HUES64 (cell line): ENCODE results near the gene SCN3A.

Source experiments
- H3K27ac ChIP-seq: 2 replicates; pipeline ENCODE4 v1.7.0; 2013; ENCODE audit warnings: low read depth, low read length, inconsistent platforms
- H3K27me3 ChIP-seq: 2 replicates; pipeline ENCODE4 v1.6.1; 2013; ENCODE audit warnings: mild to moderate bottlenecking, low read length; ENCODE audit not compliant: insufficient read depth
- H3K36me3 ChIP-seq: 2 replicates; pipeline ENCODE4 v1.6.1; 2013; ENCODE audit warnings: mild to moderate bottlenecking, low read length; ENCODE audit not compliant: insufficient read depth
- H3K4me1 ChIP-seq: 2 replicates; pipeline ENCODE4 v1.6.1; 2013; ENCODE audit warnings: mild to moderate bottlenecking, low read length, moderate library complexity; ENCODE audit not compliant: insufficient read depth
- H3K4me3 ChIP-seq: 2 replicates; pipeline ENCODE4 v1.5.1; 2013; ENCODE audit warnings: mild to moderate bottlenecking, low read length, moderate library complexity
- H3K9ac ChIP-seq: 2 replicates; pipeline ENCODE4 v1.6.1; 2013; ENCODE audit warnings: mild to moderate bottlenecking, low read depth, low read length
- H3K9me3 ChIP-seq: 2 replicates; pipeline ENCODE4 v1.6.1; 2013; ENCODE audit warnings: low read depth, low read length; ENCODE audit not compliant: insufficient read depth
- WGBS: fragments of 150-250, 120-280 bp; methylation state at CpG from one replicate; pipeline ENCODE4 v1.1.7; 2013; ENCODE audit warnings: missing lambda C conversion rate; 5-methylcytosine and 5-hydroxymethylcytosine counted together

Gene SCN3A

GRCh38 chr2:165070076-165070475 is 133.8 kb downstream of the SCN3A start:
- 62% methylated on average over 9 of the region's 9 CpGs for WGBS
- no peak overlapping the region; the same call in 1 of the 2 replicates for H3K27ac ChIP-seq

GRCh38 chr2:165069151-165069550 is 134.7 kb downstream of the SCN3A start:
- H3K9me3 ChIP-seq: peaks cover 8% of the 10 kb centered on the region
- H3K27me3 ChIP-seq: no peaks in the 10 kb centered on the region
- H3K9ac ChIP-seq: no peak overlapping the region
- 0 out of 2 replicates have a peak overlapping the region, but pooled peaks have one; percentile 29 for H3K27ac ChIP-seq
- H3K36me3 ChIP-seq: no peaks in the 10 kb centered on the region
- 83% methylated on average over 1 of the region's 1 CpG for WGBS
- H3K4me3 ChIP-seq: no peak overlapping the region
- H3K4me1 ChIP-seq: peaks cover 34% of the 10 kb centered on the region

More at GRCh38 chr2:165070076-165070475, 133.8 kb downstream of the SCN3A start:
- no peak overlapping the region for H3K4me3 ChIP-seq
- H3K4me1 ChIP-seq: peaks cover 34% of the 10 kb centered on the region
- H3K9ac ChIP-seq: peak overlapping the region; percentile 55
- peaks cover 18% of the 10 kb centered on the region for H3K9me3 ChIP-seq
- no peaks in the 10 kb centered on the region for H3K27me3 ChIP-seq
- no peaks in the 10 kb centered on the region for H3K36me3 ChIP-seq

GRCh38 chr2:165068487-165068757 is 135.4 kb downstream of the SCN3A start:
- Histone ChIP-seq H3K9me3 (peaks cover 2% of the 10 kb centered on the region; the same call in 1 of the 2 replicates), H3K27me3 (no peaks in the 10 kb centered on the region), H3K27ac (peak overlapping the region; percentile 50), H3K9ac (peak overlapping the region; percentile 62; the same call in 1 of the 2 replicates), H3K4me3 (peak overlapping the region; percentile 46), H3K4me1 (peaks cover 34% of the 10 kb centered on the region), H3K36me3 (no peaks in the 10 kb centered on the region)

- Histone ChIP-seq H3K27me3 (no peaks in the 10 kb centered on the region), H3K27ac (peak overlapping the region; percentile 50), H3K36me3 (no peaks in the 10 kb centered on the region), H3K9me3 (no peaks in the 10 kb centered on the region), H3K4me1 (peaks cover 34% of the 10 kb centered on the region), H3K9ac (peak overlapping the region; percentile 62; the same call in 1 of the 2 replicates), H3K4me3 (peak overlapping the region; percentile 46)
- 7% methylated on average over 9 of the region's 12 CpGs for WGBS
These were observed 136.0 kb downstream of the SCN3A start for GRCh38 chr2:165067643-165068486.

- 95% methylated on average over 3 of the region's 3 CpGs for WGBS
These were observed 139.1 kb downstream of the SCN3A start for GRCh38 chr2:165064743-165065142.

GRCh38 chr2:165060411-165060810 is 143.4 kb downstream of the SCN3A start:
- Histone ChIP-seq H3K4me1 (no peaks in the 10 kb centered on the region), H3K36me3 (no peaks in the 10 kb centered on the region), H3K4me3 (no peak overlapping the region), H3K27me3 (no peaks in the 10 kb centered on the region), H3K27ac (no peak overlapping the region), H3K9me3 (no peaks in the 10 kb centered on the region), H3K9ac (no peak overlapping the region)
- WGBS: 100% methylated on average over 2 of the region's 2 CpGs

More at GRCh38 chr2:165064743-165065142, 139.1 kb downstream of the SCN3A start:
- H3K36me3 ChIP-seq: no peaks in the 10 kb centered on the region
- no peak overlapping the region for H3K4me3 ChIP-seq
- H3K9me3 ChIP-seq: no peaks in the 10 kb centered on the region
- H3K27ac ChIP-seq: no peak overlapping the region
- H3K4me1 ChIP-seq: peaks cover 27% of the 10 kb centered on the region
- no peak overlapping the region for H3K9ac ChIP-seq
- no peaks in the 10 kb centered on the region for H3K27me3 ChIP-seq

- H3K4me1 ChIP-seq: no peaks in the 10 kb centered on the region
These were observed 145.2 kb downstream of the SCN3A start for GRCh38 chr2:165058476-165059265.

GRCh38 chr2:165057931-165058330 is 145.9 kb downstream of the SCN3A start:
- H3K27ac ChIP-seq: no peak overlapping the region
- no peaks in the 10 kb centered on the region for H3K9me3 ChIP-seq
- WGBS: 84% methylated on average over 2 of the region's 3 CpGs
- H3K4me3 ChIP-seq: no peak overlapping the region
- H3K4me1 ChIP-seq: no peaks in the 10 kb centered on the region
- H3K36me3 ChIP-seq: no peaks in the 10 kb centered on the region
- no peak overlapping the region for H3K9ac ChIP-seq
- H3K27me3 ChIP-seq: no peaks in the 10 kb centered on the region

More at GRCh38 chr2:165058476-165059265, 145.2 kb downstream of the SCN3A start:
- H3K27me3 ChIP-seq: no peaks in the 10 kb centered on the region
- no peaks in the 10 kb centered on the region for H3K9me3 ChIP-seq
- H3K4me3 ChIP-seq: no peak overlapping the region
- H3K36me3 ChIP-seq: no peaks in the 10 kb centered on the region
- H3K27ac ChIP-seq: no peak overlapping the region
- H3K9ac ChIP-seq: no peak overlapping the region
- WGBS: 90% methylated on average over 2 of the region's 2 CpGs

GRCh38 chr2:165057308-165057707 is 146.5 kb downstream of the SCN3A start:
- 95% methylated on average over 1 of the region's 1 CpG for WGBS
- H3K36me3 ChIP-seq: no peaks in the 10 kb centered on the region
- no peak overlapping the region for H3K27ac ChIP-seq
- H3K9me3 ChIP-seq: no peaks in the 10 kb centered on the region
- no peak overlapping the region for H3K9ac ChIP-seq
- H3K4me1 ChIP-seq: no peaks in the 10 kb centered on the region
- no peaks in the 10 kb centered on the region for H3K27me3 ChIP-seq
- H3K4me3 ChIP-seq: no peak overlapping the region

- 93% methylated on average over 2 of the region's 2 CpGs for WGBS
- no peaks in the 10 kb centered on the region for H3K4me1 ChIP-seq
- H3K4me3 ChIP-seq: no peak overlapping the region
- H3K27me3 ChIP-seq: no peaks in the 10 kb centered on the region
- no peaks in the 10 kb centered on the region for H3K9me3 ChIP-seq
- no peak overlapping the region for H3K9ac ChIP-seq
- no peak overlapping the region for H3K27ac ChIP-seq
- H3K36me3 ChIP-seq: no peaks in the 10 kb centered on the region
These were observed 147.3 kb downstream of the SCN3A start for GRCh38 chr2:165056564-165056963.

- Histone ChIP-seq H3K9me3 (no peaks in the 10 kb centered on the region), H3K36me3 (no peaks in the 10 kb centered on the region), H3K27me3 (no peaks in the 10 kb centered on the region), H3K4me1 (no peaks in the 10 kb centered on the region), H3K4me3 (no peak overlapping the region), H3K27ac (no peak overlapping the region), H3K9ac (no peak overlapping the region)
- 89% methylated on average over 6 of the region's 6 CpGs for WGBS
These were observed 148.6 kb downstream of the SCN3A start for GRCh38 chr2:165055082-165055851.
